GM04503 (cell line): ENCODE data around the gene SEC14L6.
"Not testable (repeated sequence)": the region's sequence is repeated elsewhere in the genome, so short reads cannot be mapped to it uniquely, and the experiment has no call there.

Source experiments
- DNase-seq: peaks from one replicate; pipeline ENCODE4 v3.0.0-alpha.2; 2012; ENCODE audit warnings: low read depth

Gene SEC14L6

DNA sequence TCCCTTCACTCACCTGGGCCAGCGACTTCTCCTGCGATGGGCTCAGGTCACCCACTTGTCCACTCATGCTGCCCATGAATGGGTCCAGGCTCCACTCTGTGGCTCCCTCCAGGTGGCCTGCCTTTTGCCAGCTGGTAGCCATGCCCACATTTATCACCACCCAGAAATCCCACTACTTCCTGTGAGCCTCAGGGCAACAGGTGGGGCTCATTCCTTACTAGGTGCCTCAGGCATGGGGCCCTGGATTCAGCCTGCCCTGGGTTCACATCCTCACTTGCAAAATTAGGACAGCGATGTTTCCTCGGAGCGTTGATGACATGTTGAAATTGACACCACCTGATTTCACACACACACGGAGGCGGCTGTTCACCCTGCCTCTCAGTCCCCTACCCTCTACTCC, at the start of gene SEC14L6:
SEC14L6 (minus strand) TSS at position 126 of the 400 bp plus-strand sequence; CDS start at position 67, 59 bp downstream.
- DNase-seq, result no peak

DNA sequence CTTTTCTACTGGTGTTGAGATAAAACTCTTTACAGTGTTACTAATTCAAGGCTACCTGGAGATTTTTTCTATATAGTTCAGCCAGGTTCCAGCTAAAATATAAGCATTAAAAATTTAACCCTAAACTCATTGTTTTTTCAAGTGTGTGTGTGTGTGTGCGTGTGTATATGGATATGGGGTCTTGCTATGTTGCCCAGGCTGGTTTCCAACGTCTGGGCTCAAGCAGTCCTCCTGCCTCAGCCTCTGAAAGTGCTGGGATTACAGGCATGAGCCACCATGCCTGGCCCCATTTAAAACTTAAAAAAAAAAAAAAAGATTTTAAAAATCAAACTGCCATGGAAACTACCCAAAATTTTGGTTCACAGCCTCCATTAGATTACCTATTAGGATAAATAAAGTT, 49.7 kb upstream of the SEC14L6 start:
- no peak for DNase-seq

DNA sequence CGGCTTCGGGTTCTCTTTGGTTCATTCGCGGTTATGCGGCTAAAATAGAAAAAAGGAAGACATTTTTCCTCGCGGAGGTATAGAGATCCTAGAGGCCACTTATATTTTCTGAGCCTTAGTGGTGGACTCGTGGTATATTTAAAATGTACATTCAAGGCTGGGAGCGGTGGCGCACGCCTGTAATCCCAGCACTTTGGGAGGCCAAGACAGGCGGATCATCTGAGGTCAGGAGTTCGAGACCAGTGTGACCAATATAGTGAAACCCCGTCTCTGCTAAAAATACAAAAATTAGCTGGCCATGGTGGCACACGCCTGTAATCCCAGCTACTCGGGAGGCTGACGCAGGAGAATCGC, 45.8 kb upstream of the SEC14L6 start:
- not testable (repeated sequence) for DNase-seq

DNA sequence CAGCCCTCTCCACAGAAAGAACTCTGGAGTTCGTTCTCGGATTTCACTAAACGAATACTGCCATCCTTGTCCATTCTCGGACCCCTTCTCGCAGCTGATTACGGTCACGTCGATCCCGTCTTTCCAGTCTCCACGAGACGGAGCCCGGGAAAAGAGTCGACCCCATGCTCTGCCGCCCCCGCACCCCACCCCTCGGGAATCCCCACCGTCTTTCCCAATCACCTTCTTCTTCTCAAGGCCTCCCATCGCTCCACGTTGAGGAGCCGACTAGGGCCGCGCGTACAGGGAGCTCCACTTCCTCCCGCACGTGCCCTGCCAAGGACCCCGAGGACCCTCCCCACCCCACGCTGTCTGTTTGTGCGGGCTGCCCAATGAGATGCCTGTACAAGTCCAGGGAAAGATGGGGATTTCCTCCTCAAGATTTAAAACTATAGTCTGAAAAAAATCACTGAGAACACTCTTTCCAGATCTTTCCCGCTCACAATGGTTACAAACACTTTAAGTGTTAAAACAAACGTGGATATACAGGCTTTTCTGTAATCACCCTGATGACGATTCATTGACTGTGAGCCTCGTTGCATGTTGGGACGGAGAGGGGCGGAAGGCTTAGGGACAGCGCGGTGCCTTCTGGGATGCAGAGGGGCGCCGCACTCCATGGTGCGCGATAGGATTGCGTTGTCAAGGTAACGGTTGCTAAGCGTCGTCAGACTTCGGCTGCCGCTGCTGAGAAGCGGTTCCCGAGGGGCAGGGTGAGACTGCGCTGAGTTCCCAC, 45.2 kb upstream of the SEC14L6 start, which contains the start of gene PES1:
PES1 (minus strand) TSS at position 323 of the 772 bp plus-strand sequence; CDS start at position 246, 77 bp downstream.
- peak; percentile 90 for DNase-seq

DNA sequence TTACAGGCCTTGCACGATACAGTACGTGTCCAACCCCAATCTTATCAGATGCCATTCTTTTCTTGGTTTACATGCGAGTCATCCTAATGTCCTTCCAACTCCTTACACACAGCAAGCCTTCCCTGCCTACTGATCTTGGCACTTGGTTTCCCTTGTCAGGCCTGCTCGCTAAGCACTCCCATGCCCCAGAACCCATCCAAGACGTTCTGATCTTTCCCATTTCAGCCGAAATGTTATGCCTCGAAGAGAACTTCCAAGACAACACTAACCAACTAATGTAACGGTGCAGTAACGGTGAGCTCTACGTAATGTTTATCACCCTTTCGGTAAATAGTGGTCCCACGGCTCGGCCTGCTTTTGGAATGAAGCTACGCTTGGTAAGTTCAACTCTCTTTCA, 44.6 kb upstream of the SEC14L6 start:
- no peak for DNase-seq

DNA sequence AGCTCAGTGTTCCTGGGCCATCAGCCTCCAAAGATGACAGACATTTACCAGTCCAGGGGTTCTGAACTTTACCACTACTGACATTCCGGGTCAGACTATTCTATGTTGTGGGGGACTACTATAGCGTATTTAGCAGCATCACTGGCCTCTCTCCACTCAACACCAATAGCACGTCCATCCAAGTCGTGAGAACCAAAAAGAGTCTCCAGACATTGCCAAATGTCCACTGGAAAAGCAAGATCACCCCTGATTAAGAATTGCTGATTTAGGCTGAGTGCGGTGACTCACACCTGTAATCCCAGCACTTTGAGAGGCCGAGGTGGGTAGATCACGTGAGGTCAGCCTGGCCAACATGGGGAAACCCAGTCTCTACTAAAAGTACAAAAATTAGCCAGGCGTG, 39.9 kb upstream of the SEC14L6 start:
- no peak for DNase-seq

DNA sequence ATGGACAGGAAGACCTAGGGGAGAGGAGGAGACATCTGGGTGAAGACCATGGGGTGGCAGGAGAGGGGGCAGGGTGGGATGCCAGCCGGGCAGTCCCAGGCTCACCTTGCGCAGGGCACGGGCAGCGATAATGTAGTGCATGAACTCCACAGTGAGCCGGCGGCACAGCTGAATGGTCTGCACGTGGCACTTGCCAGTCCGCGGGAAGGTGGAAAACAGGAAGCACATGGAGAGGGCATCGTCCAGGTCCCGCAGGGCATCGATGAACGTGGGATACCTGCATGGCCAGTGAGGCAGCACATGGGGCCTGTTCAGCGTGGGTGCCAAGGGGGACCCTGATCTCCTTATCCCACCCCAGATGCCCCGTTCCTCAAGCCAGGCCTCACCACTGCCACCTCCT, 37.9 kb upstream of the SEC14L6 start:
- no peak for DNase-seq

DNA sequence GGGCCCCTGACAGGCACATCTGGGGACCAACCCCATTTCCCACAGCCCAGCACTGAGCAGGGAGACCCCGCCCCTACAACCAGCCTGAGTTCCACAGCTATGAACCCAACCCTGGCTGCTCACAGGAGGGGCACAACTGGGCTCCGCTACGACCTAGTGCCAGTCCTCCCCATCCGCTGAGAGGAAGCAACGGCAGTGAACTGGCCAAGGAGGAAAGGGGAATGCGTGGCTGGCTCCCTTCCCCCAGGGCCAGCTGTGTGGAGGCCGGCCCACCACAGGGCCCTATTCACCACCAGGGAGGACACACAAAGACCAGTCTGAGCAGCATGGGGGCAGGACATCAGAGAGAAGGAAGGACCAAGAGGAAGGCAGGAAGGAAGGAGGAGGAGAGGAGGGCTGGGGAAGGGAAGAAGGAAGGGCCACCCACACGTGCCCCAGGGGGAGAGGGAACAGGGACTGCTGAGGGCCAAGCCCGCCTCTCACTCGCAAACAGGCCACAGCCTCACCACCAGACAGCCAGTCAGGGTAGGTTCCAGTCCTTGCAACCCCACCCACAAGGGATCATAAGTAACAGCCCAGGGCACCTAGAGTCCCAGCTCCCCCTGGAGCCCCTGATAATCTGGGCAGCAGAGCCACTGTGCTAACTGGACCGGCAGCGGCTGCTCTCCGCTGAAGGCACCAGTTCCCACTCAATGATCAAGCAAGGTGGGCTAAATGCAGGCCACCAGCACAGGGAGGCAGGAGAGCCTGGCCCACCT, 36.4 kb upstream of the SEC14L6 start:
- no peak for DNase-seq

DNA sequence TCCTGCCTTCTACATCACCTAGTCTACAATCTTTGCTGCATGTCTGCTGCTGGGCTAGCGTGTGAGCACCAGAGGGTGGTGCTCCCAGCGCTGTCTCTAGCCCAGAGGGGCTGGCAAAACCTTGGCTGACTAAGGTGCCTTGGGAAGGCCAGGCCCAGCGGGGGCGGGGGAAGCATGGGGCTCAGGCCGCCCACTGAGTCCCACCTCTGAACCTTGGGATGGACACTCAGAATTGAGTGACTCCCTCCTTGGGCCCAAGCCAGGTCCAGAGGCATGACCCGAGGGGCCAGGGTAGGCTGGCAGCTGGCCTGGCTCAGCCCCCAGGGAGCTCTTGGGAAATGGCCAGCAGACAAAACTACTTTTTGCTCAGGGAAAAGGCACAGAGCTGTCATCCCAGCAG, 35.5 kb upstream of the SEC14L6 start:
- DNase-seq, result no peak

DNA sequence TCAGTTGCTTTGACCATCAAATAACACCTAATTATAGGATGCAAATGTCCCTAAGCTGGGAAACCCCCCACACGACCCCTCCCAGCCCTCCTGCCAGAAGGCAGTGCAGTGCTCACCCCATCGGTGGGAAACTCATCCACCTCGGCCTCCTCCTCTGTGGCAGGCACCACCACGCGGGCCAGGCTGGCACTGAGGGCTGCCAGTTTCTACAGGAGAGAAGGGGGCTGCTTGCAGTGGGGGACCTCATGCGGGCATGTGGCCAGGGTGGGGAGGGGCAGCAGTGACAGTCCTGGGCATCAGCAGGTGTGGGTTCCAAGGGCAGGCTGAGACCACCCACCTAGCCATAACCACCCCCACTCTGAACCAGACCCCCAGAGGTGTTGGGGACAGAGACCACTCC, 34.4 kb upstream of the SEC14L6 start:
- DNase-seq, result no peak

DNA sequence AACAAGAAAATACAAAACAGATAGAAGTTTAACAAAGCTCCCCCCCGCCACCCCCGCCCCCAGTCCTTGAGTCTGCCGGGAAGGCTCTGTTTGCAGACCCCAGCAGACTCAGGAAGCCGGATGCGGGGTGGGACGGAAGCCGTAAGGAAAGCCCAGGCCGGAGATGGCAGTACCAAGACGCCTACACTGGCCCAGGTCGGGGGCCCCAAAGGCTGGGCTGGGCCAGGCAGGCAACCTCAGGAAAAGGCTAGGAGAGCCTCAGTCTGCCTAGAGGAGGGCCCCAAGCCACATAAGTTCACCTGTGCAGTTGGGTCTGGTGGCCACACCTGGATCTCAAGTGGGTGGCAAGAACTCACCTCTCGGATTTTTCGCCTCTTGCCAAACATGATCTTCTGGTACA, 31.9 kb upstream of the SEC14L6 start:
- no peak for DNase-seq

DNA sequence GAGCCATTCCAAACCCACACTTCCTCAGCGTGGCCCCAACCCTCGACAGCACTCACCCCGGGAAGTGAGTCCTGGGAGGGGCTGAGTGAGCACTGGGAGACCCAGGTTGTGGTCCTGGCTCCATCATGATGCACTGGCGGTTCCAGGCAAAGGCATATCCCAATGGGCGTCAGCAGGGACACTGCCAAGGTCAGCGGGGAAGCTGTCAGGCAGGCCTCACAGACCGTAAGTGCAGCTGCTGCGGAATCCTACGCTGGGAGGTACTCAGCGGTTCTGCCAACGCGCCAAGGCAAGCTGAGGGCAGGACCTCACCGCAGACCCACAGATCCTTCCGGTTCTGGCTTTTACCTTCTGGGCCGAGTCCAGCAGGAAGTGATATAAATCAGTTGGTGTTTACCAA, 29.3 kb upstream of the SEC14L6 start:
- DNase-seq, result no peak

DNA sequence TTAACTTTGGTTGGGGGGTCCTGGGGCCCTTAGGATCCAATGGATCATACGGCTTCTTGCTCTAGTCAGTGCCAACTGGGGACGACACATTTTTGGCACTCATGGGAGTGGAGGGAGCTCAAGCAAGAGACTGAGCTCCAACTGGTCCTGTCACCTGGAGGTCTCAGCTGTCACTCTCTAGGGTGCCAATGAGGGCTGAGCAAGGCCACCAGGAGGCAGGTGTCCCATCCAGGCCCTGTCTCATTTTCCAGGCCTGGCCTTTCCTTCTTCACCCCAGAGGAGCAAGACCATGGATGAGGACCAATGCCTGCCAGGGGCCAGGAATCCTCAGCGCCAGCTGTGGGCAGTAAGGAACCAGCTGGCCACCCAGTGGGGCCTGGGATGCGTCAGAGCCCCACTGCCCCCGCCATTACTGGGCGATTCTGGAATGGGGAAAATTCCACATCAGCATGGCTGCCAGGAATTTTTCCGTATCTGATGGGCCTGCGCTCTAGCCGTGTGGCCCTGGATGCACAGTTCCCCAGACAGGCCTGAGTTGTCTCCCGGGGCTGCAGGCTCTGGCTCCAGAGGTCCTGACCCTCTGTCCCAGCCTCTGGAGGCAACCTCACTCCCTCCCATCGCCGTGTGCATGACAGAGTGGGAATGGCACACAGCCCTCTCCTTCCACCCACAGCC, 28.6 kb upstream of the SEC14L6 start:
- peak; percentile 41 for DNase-seq

DNA sequence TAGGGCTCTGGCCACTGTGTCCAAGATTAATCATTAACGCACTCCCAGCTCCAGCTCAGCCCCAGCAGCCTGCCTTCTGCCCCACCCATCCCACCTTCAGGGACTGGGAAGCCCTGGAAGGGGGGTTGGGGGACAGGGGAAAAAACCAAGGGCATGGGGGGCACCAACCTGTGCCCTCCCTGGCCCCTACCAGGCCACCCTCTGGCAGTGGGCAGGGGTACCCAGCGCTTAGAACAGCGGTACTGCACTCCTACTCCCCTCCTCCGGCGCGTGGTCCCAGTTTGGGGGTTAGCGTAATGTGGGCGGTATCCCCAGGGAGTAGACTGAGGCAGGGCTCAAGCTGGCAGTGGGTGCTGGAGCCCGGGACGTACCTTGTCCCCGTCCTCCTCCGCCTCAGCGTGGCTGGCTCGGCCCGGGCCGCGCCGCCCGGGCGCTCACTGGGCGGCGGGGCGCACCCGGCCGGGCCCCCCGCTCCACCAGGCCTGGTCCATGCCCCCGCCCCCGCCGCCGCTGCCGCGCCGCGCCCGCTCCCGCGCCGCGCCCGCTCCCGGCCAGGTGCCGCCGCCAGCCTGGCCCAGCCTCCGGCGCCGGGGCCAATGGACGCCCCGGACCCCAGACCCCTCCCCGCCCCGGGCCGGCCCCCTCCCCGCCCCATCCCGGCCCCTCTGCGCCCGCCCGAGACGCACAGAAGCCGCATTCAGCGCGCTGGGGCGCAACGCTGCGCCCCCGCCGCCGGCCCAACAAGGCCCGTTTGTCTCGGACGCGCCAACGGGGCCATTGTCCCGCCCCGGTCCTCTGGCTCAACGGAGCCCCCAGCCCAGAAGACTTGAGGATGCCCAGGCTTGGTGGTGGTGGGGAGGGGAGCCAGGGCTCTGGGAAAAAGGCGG, 27.8 kb upstream of the SEC14L6 start, which contains the start of gene GAL3ST1:
GAL3ST1 (minus strand) TSS at position 571 of the 887 bp plus-strand sequence. CDS start 17,273 bp downstream, outside the sequence.
- no peak for DNase-seq

DNA sequence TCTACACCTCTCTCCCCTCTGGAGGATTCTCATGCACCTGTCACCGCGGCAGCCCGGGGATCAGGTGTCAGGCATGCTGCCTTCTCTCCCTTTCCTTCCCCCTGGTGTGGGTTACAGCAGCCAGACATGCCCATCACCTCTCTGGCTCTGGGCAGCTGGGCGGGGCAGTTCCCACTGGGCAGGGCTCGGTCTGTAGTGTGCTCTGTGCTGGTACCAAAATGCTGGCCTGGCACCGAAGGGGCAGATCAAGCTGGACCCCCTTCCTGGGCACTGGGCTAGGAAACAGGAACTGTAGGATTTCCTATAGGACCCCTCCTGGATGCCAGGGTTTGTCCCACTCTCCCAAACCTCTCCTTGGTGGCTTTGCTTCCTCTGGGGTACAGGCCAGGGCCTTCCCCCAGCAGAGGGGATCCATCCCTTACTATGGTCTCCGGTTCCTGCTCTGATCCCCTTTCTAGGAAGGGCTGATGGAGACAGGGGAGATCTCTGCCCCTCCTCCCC, 27.1 kb upstream of the SEC14L6 start:
- DNase-seq, result no peak

DNA sequence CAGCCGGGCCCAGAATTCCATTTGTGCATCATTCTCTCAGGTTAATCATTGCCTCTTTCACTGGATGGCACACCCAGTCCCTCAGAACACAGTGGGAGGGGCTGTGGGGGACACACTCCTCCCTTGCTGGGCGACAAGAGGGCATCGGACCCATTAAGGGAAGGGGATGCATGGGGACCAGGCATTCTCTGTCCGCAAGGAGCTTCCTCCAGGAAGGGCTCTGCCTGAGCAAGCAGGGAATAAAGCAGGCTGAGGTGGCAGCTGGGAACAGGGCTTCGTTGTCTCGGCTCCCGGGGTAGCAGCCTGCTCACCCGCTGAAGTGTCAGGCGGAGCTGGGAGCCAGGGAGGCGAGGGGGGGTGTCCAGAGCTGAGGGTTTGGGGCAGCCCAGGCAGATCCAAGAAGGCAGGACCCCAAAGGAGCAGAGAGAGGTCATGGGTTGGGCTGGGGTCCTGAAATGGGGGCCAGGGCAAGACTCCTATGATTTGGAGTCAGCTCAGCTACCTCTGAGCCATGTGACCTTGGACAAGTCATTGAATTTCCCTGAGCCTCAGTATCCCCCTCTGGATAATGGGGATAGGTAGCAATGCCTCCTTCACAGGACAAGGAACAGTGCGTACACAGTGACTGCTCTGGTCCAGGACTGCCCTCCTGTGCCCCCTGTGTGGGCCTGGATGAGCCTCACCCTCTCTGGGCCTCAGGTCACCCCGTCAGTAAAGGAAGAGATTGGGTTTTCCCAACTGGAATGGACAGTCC, 26.5 kb upstream of the SEC14L6 start:
- no peak for DNase-seq

DNA sequence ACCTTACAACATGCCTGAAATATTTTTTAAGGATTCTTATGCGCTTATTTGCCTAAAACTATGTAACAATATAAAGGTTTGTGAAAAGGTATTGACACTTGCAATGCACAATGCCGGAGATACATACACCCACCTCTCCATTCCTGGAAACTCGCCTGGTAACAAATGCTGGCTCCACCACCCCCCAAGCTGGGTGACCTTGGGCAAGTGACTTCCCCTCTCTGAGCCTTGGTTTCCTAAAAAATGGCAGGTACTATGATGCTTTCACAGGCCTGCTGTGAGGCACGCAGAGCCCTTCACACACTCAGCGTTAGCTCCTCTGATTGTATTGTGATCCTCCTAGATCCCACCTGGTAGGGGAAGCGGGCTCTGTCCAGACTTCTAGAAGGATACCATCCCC, 25.7 kb upstream of the SEC14L6 start:
- no peak for DNase-seq

DNA sequence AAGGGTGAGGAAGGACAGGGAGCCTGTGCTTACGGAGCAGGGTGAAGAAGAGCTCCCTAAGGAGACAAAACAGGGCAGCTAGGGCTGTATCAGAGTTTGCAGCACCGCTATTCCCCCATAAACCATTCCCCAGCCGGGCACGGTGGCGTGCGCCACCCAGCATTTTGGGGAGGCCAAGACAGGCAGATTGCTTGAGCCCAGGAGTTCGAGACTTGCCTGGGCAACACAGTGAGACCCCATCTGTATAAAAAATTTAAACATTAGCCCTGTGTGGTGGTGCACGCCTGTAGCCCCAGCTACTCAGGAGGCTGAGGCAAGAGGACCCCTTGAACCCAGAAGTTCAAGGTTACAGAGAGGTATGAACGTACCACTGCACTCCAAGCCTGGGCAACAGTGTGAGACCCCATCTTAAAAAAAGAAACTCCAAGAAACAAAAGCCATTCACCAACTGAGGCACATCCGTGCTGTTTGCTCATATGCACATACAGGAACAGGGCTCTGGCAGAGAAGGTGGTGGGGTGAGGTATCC, 23.2 kb upstream of the SEC14L6 start:
- DNase-seq, result no peak

DNA sequence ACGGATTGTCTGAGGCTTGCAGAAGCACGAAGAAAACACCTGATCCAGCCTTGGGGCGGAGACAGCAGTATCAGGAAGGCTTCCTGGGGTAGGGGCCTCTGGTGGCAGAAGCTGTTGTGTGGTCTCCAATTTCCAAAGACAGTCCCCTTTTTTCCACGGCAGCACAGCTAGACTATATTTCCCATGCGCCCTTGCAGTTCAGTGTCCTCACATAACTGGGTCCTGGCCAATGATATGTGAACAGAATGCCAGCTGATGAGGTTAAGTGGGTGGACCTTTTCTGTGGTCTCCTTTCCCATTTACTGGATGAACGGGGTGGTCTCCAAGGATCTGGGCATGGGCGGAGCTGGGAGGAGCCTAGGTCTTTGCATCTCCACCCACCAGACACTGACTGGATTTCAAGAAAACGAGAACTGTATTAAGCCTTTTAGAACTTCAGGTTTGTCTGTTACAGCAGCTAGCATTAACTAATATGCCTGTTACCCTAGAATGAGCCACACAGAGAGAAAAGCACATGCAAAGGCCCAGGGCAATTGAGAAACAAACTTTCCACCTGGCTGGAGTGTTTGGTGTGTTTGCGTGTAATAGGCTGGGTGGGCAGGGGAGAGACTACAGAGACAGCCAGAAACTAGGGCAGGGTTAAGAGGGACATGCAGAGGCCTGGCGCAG, 21.7 kb upstream of the SEC14L6 start:
- no peak for DNase-seq

DNA sequence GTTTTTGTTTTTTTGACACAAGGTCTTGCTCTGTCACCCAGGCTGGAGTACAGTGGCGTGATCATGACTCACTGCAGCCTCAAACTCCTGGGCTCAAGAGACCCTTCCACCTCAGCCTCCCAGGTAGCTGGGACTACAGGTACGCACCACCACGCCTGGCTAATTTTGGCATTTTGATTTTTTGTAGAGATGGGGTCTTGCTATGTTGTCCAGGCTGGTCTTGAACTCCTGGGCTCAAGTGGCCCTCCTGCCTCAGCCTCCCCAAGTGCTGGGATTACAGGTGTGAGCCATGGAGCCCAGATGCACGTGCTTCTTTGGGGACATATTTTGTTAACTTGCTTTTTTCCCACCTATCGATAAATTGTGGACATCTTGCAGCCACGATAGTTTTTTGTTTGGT, 20.7 kb upstream of the SEC14L6 start:
- DNase-seq, result not testable (repeated sequence)
